Measurements from ENCODE around the gene TP53BP1. TPM values are rescaled to one million over a fixed set of nuclear protein-coding genes. Genes with fewer than 3 reads are reported as not detected.

The TP53BP1 gene
- total and polyA plus RNA-seq, 2 of the 13 experiments (the other 11 are each of a cell fraction or from before 2014, with no cell fraction given) = 17.1 to 17.4 TPM

DNA sequence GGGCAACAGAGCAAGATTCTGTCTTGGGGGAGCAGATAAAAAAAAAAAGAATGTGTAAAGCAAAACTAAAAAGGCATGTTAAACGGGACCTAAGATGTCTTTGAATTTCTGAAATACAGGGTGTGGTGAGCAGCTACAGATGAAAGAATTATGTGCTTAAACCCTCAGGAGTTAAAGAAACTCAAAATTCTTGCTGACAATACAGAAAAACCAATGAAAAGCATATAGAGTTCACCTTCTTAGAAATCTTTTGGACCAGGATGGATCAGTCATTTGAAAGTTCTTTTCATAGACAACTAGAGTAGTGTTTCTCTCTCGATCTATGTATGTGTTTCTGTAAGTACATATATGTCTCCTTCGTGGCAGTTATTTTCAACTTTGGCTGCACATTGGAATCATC lies 90.7 kb downstream of the TP53BP1 start:
- peaks cover 28 to 77% of the 10 kb centered on the region in 2 experiments for H3K36me3 ChIP-seq (replicated peaks in 1 of 2; ENCODE audit: control insufficient read depth in 1 of 2, insufficient read depth in 2 of 2, low read length in 2 of 2)
- TF ChIP-seq, protein P1, sequence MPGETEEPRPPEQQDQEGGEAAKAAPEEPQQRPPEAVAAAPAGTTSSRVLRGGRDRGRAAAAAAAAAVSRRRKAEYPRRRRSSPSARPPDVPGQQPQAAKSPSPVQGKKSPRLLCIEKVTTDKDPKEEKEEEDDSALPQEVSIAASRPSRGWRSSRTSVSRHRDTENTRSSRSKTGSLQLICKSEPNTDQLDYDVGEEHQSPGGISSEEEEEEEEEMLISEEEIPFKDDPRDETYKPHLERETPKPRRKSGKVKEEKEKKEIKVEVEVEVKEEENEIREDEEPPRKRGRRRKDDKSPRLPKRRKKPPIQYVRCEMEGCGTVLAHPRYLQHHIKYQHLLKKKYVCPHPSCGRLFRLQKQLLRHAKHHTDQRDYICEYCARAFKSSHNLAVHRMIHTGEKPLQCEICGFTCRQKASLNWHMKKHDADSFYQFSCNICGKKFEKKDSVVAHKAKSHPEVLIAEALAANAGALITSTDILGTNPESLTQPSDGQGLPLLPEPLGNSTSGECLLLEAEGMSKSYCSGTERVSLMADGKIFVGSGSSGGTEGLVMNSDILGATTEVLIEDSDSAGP (CRISPR knock-in tag; IDR thresholded peaks at IDR 0.05; ENCODE audit: borderline replicate concordance) = no peak
- TF ChIP-seq, protein P2, sequence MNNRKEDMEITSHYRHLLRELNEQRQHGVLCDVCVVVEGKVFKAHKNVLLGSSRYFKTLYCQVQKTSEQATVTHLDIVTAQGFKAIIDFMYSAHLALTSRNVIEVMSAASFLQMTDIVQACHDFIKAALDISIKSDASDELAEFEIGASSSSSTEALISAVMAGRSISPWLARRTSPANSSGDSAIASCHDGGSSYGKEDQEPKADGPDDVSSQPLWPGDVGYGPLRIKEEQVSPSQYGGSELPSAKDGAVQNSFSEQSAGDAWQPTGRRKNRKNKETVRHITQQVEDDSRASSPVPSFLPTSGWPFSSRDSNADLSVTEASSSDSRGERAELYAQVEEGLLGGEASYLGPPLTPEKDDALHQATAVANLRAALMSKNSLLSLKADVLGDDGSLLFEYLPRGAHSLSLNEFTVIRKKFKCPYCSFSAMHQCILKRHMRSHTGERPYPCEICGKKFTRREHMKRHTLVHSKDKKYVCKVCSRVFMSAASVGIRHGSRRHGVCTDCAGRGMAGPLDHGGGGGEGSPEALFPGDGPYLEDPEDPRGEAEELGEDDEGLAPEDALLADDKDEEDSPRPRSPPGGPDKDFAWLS (CRISPR knock-in tag; IDR thresholded peaks at IDR 0.05; ENCODE audit: borderline replicate concordance) = no peak
- TF ChIP-seq YEATS2 (CRISPR knock-in tag; IDR thresholded peaks at IDR 0.05; ENCODE audit: borderline replicate concordance) (no peak), MAFK (conservative IDR thresholded peaks at IDR 0.05 in 1 of 2, IDR thresholded peaks at IDR 0.05 in 1 of 2; ENCODE audit: low read length in 2 of 2) (peak; percentile 62 to 72; a peak in 3 of 4 replicates), RCOR2 (CRISPR knock-in tag; IDR thresholded peaks at IDR 0.05) (no peak), TBL1XR1 (IDR thresholded peaks at IDR 0.05; ENCODE audit: borderline replicate concordance, low read length, partially characterized antibody) (no peak)
- TF ChIP-seq, protein P3, sequence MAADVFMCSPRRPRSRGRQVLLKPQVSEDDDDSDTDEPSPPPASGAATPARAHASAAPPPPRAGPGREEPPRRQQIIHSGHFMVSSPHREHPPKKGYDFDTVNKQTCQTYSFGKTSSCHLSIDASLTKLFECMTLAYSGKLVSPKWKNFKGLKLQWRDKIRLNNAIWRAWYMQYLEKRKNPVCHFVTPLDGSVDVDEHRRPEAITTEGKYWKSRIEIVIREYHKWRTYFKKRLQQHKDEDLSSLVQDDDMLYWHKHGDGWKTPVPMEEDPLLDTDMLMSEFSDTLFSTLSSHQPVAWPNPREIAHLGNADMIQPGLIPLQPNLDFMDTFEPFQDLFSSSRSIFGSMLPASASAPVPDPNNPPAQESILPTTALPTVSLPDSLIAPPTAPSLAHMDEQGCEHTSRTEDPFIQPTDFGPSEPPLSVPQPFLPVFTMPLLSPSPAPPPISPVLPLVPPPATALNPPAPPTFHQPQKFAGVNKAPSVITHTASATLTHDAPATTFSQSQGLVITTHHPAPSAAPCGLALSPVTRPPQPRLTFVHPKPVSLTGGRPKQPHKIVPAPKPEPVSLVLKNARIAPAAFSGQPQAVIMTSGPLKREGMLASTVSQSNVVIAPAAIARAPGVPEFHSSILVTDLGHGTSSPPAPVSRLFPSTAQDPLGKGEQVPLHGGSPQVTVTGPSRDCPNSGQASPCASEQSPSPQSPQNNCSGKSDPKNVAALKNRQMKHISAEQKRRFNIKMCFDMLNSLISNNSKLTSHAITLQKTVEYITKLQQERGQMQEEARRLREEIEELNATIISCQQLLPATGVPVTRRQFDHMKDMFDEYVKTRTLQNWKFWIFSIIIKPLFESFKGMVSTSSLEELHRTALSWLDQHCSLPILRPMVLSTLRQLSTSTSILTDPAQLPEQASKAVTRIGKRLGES (CRISPR knock-in tag; IDR thresholded peaks at IDR 0.05; ENCODE audit: borderline replicate concordance) = no peak
- TF ChIP-seq, protein P4, sequence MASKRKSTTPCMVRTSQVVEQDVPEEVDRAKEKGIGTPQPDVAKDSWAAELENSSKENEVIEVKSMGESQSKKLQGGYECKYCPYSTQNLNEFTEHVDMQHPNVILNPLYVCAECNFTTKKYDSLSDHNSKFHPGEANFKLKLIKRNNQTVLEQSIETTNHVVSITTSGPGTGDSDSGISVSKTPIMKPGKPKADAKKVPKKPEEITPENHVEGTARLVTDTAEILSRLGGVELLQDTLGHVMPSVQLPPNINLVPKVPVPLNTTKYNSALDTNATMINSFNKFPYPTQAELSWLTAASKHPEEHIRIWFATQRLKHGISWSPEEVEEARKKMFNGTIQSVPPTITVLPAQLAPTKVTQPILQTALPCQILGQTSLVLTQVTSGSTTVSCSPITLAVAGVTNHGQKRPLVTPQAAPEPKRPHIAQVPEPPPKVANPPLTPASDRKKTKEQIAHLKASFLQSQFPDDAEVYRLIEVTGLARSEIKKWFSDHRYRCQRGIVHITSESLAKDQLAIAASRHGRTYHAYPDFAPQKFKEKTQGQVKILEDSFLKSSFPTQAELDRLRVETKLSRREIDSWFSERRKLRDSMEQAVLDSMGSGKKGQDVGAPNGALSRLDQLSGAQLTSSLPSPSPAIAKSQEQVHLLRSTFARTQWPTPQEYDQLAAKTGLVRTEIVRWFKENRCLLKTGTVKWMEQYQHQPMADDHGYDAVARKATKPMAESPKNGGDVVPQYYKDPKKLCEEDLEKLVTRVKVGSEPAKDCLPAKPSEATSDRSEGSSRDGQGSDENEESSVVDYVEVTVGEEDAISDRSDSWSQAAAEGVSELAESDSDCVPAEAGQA (IDR thresholded peaks at IDR 0.05; ENCODE audit: low read depth) = no peak
- TF ChIP-seq, protein P4 (CRISPR knock-in tag; IDR thresholded peaks at IDR 0.05; ENCODE audit: borderline replicate concordance) = no peak
- TF ChIP-seq, protein P5, sequence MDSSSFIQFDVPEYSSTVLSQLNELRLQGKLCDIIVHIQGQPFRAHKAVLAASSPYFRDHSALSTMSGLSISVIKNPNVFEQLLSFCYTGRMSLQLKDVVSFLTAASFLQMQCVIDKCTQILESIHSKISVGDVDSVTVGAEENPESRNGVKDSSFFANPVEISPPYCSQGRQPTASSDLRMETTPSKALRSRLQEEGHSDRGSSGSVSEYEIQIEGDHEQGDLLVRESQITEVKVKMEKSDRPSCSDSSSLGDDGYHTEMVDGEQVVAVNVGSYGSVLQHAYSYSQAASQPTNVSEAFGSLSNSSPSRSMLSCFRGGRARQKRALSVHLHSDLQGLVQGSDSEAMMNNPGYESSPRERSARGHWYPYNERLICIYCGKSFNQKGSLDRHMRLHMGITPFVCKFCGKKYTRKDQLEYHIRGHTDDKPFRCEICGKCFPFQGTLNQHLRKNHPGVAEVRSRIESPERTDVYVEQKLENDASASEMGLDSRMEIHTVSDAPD (CRISPR knock-in tag; IDR thresholded peaks at IDR 0.05) = no peak

More for the DNA sequence above, 90.7 kb downstream of the TP53BP1 start:
- no TSS peak for BruUV-seq (replicated peaks)
- no peak for DNase-seq (ENCODE audit: low spot score)
- peaks cover 5% of the 10 kb centered on the region; the same call in 1 of the 2 replicates for H3K4me1 ChIP-seq (ENCODE audit: insufficient read depth, low read length)
- ATAC-seq = no peak
- no peaks in the 10 kb centered on the region for H3K27me3 ChIP-seq (ENCODE audit: control insufficient read depth in 1 of 2, insufficient read depth in 2 of 2, low read length in 2 of 2)
- intact Hi-C loops (cut with micrococcal nuclease; ENCODE audit: unreplicated experiment) = no loop called here
- no peaks in the 10 kb centered on the region for H3K9me3 ChIP-seq (ENCODE audit: low read length)
- H3K27ac ChIP-seq (ENCODE audit: extremely low read length, insufficient read depth, low read length) = no peak overlapping the region
- H3K4me3 ChIP-seq (replicated peaks in 1 of 3; ENCODE audit: insufficient read depth in 1 of 3, low read depth in 2 of 3, low read length in 3 of 3) = no peak overlapping the region
- no peak overlapping the region for H3K4me2 ChIP-seq (ENCODE audit: low read depth, low read length)
- no peak for FAIRE-seq
- no peaks in the 10 kb centered on the region for H4K20me1 ChIP-seq (ENCODE audit: insufficient read depth, low read length)
- H3K79me2 ChIP-seq (ENCODE audit: insufficient read depth, low read length) = no peaks in the 10 kb centered on the region
- 97% methylated on average over 3 of the region's 3 CpGs for WGBS (ENCODE audit: low lambda C conversion rate)
- no peak overlapping the region for H3K9ac ChIP-seq (ENCODE audit: insufficient read depth, low read depth, low read length)
- in situ Hi-C loops (cut with HindIII; ENCODE audit: extremely low pct_ligation_motif_present, low pct_unique_long_range_greater_than_20kb) = no loop called here
- no peak overlapping the region for H2AFZ ChIP-seq (ENCODE audit: low read length)
- CTCF ChIA-PET (ENCODE audit: low intra/inter-chr PET ratio, low total read pairs) = no interaction called here
- POLR2A ChIA-PET = no interaction called here

All from HepG2 (cell line).